HG02798 (cell line): ENCODE measurements around the gene CHCHD6.
A peak's percentile ranks its signal among the peaks of the same experiment; 100 is the strongest.

ENCODE experiments used
- ATAC-seq: cut with Tn5 transposase; IDR thresholded peaks from one replicate; pipeline ENCODE4 v1.9.1; 2021; ENCODE audit warnings: mild to moderate bottlenecking; ENCODE audit not compliant: unreplicated experiment, poor library complexity

Gene CHCHD6

DNA sequence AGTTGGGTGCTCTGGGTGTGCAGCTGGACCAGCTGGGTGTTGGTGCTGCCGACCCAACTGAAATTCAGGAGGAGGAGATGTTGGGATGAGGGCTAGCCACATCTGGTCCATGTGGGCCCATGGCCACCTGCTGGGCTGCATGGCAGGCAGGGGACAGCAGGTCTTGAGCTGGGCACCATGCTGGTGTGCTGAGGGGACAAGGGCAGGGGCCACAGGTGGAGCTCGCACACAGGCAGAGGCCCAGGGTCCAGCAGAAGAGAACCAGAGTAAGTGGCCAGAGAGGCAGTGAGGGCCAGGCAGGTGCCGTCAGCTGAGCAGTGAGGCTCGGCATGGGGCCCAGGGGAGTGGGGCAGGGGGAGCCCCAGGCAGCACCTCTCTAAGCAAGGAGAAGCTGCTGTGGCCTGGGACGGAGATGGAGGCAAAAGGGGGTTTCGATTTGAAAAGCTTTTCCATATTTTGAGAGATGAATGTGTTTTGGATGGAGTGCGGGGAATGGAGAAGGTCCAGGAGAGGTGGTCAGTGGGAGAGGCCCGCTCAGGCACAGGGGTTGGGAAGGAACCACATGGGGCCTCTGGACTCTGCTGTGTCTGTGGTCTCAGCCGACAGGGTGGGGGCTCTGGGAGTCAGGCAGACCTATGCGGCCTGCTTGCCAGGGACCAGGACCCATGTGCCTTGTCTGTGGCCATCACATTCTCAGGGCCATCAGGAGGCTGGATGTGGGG is 248.4 kb downstream of the CHCHD6 start:
- ATAC-seq, result no peak

DNA sequence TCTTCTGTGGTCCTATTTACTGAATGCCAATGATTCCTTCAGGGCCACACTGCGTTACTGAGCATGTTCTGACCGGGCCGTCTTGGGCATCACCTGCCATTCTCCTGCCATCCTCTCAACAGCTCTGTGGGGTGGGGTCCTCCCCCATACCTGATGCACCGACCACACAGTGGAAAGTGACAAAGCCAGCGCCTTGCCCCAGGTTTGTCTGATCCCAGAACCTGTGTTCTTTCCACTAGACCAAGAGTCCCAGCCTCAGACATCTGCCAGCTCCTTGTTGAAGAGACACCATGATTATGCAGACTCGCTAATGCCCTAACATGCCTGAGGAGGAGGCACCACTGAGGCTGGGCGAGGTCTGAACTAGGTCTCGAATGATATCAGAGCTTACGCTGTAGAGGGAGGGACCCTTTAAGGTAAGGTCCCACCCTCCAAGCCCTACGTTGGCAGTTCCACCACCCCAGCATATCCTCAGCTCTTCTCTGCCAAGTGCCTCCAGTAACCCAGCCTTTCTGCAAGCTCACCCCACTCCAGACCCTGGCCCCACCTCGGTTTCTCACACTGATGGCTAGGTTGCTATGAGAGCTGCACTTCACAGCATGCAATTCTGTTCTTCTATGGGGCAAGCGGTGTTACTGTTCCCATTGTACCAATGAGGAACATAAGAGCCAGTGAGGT is 249.1 kb downstream of the CHCHD6 start:
- ATAC-seq, result no peak

DNA sequence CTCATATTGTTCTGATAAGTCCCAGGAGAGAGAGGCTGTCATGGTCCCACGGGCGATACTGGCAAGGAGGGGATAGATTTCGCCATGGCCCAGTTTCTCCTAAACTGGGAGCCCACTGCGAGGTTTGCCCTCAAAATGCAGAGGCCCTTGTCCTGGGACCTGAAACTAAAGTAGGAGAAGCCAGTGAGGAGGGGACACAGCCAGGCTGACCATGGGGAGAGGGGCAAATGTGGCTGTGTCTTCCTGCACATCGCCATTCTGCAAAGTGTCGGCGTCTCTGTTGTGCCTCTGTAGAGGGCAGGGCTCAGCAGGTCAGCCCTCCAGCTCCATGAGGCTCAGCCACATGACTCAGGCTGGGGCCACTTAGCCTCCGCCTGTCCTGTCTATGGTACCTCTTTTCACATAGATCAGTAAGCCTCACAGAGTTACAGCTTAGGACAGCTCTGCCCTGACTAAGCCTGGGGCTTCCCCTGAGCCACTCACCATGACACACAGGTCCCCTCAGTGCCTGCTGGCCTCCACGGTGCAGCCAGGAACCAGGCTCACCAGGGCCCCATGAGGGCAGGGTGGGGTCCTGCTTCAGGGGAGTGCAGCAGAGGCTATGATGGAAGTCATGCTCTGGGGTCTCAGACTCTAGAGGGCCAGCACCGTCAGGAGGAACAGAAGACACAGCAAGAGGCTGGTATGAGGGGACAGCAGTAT is 250.3 kb downstream of the CHCHD6 start:
- peak; percentile 73 for ATAC-seq

DNA sequence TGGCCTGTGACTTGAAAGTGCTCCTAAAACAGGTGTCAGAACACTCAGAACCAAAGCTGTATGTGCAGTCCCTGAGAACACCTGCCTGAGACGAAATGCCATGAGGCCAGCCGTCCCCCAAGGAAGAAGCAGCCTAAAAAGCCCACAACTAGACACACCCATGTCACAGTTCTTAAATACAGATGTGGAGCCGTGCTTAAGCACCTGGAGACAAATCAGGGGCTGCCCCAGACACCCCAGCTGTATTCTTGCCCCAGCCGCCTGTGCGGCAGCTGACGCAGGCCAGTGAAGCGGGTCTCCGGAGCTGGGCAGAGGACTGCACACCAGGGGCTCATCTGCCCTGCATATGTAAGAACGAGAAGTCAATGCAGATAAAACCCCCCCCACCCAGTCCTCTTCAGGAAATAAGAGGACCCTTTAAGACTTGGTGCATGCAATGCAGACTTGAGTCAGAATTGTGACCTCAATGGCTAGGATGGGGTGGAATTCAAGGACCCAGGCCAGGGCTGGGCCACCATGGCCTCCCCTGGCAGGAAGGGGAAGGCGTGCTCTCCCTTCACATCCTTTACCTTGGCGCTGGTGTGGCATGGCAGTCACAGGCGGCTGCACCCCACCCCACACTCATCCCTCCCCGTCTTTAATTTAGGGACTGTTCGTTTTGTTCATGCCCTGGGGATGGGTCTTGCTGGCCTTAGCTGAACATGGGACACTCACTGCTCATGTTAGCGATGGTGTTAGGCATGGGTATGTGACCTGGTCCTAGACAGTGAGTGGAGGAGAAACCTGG is 251.2 kb downstream of the CHCHD6 start:
- peak; percentile 74 for ATAC-seq

DNA sequence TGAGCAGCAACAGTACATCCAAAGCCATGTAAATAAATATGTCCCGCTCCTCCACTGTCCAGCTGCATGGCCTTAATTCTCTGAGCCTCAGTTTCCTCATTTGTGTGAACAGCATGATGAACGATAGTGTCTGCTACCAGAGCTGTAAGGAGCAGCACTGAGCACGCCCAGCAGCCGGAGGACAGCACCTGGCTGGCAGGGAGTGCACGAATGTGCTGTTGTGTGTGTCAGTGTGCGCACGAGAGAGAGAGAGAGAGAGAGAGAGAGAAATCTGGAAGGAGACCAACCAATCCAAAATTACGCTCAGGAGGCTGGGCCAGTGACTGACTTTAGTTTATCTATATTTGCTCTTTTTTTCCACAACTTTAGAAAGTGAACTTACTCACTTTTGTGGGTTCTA is 252.3 kb downstream of the CHCHD6 start:
- ATAC-seq, result no peak

DNA sequence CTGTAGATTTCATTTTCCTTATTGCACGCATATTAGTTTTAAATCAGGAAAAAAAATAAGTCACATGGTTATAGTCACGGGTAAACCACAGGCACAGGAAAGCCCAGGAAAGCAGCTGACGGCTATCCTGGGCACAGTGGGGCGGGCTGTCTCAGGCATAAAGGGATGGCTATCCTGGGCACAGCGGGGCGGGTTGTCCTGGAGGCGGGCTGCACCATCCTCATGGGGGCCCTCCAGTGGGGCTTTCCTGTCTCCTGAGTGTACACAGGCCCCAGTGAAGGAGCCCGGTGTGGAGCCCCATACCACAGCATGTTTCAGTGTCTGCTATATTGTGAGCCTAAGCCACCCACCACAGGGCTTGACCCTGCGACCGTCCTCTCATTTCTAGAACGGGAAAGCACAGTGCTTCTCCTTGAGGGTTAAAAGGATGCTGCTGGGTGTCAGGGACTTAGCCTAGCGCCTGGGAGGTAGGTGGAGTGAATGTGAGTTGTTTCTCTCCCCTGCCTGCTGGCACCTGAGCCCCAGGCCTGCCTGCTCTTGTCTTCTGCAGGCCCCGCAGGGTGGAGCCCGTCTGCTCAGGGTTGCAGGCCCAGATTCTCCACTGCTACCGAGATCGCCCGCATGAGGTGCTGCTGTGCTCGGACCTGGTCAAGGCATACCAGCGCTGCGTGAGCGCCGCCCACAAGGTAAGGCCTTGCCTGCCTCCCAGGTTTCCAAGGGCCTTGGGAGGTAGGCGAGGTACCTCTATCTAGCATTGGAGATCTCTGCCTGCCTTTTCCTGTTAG is 253.0 kb downstream of the CHCHD6 start:
- ATAC-seq, result no peak

DNA sequence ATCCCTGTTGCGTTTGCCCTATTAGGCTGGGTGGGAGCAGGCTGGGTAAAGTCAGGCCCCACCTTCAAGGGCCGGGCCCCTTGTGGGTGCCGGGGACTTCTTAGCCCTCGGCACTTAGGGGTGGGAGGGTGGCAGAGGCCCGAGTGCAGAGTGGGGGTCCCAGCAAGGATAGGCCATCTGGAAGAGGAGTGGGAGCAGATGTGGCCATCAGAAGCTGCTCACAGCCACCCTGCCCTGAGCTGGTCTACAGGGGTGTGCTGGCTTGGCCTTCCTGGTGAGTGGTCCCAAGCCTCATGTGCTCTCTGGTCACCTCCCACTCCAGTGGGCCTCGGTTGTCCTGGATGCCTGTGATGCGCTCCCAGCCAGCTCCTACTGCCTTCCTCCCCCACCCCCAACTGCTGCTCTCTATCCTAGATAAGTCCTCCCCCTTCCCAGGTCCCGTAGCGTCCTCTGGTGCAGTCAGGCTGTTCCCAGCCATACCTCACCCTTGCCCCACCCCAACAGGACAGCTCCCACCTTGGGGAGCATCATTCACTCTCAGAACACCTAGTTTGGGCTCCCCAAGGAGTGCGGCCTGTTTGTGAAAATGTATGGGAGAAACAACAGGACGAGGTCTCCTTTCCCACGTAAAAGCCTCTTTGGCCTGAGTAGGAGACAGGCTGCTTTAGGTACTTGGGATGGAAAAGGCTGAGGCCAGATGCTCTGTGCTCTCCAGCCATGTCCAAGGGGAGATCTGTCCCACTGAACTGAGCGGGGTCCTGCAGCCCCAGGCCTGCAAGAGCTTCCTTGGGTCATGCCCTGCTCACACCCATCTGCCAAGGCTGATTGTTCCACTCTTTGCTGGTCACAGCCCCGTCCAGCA is 254.0 kb downstream of the CHCHD6 start:
- ATAC-seq, result no peak

DNA sequence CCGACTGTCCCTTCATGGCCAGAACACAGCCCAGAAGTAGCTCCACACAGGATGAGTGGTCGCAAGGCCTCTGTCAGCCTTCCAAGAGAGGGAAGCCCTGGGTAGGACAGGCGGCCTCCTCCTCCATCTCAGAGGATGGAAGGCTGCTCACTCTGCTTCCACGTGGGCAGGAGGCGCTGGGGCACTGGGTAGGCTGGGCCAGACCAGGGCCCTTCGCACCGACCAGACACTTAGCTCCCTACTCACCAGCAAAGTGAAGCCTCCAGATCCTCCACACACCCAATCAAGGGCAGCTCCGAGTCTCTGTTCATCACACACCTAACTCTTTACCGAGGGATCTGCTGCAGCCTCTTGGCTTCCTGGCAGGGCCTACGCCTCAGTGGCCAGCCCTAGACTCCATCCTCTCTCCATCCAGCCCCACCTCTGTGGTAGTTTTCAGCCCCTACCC is 254.6 kb downstream of the CHCHD6 start:
- ATAC-seq, result no peak

DNA sequence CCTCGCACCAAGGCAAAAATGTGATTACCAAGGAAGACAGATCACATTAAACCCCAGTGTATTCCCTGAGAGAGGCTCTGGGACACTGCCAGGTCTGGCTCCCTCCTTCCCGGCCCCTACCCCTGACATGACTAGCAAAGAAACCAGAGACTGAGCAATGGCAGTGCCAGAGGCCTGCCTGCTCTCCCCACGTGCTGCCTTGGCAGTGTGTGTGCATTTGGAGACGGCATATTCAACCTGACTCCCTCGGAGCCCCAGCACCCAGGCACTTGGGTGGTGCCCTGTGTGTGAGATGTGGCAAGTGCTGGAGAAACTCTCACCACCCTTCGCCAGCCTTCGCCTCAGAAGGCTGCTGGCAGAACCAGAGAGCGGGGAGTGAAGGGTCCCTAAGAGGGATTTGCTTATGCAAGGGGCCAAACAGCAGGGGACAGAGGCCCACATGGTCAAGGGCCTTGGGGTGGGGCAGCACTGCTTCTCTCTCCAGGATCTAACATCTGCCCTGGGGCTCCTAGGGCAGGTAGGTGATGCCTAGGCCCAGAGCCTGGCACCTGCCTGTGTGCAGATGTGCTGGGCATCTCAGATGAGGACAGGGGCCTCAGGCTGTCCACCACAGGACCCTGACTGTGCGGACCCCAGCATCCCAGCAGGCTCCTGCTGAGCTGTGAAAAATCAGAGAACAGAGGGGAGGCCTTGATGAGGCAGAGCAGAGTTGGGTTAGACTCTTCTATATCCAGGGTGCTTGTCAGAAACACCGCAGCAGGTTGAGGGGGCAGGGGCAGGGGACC is 255.3 kb downstream of the CHCHD6 start:
- no peak for ATAC-seq

DNA sequence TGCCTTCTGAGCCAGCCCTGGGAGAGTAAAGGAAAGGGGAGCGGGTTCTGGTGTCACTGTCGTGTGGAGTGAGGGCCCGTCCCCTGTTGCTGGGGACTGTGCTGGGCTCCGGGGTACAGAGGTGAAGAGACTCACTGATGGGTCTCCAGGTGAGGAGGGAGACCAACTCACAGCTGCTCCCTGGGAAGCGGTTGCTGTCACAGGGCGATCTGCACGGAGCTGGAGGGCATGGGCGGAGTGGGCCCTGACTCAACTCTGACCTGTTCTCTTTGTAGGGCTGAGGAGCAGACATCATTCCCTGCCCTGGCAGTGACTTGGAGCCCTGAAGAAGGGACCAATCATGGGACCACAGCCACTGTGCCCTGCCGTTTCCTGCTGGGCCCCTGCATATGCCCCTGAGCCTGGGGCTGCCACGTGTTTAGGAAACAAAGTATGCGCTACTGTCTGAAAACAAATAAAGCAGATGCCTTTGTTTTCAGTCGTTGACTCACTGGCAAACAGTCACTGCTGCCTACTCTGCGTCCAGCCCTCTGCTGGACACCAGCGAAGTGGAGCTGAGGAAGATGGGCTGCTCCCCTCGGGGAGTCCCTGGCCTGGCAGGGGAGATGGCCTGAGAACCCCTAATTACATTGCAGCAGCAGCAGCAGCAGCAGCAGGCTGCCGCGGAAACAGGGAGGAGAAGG is 256.0 kb downstream of the CHCHD6 start:
- ATAC-seq, result no peak

DNA sequence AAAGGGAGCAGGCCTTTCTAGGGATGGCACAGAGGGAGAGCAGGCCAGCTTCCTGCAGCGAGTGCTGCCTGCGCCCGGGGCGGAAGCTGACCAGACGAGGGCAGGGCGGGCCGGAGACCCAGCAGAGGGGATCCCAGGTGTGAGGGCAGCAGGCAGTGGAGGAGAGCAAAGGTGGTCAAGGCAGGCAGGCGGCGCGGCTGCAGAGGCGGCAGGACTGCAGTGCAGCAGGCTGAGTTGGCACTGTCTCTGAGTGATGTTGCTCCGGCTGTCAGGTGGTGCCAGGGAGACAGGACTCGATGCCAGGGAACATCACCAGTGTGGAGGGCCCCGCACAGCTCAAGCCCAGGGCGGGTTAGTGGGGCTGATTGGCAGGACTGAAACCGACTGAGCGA is 256.6 kb downstream of the CHCHD6 start:
- no peak for ATAC-seq

DNA sequence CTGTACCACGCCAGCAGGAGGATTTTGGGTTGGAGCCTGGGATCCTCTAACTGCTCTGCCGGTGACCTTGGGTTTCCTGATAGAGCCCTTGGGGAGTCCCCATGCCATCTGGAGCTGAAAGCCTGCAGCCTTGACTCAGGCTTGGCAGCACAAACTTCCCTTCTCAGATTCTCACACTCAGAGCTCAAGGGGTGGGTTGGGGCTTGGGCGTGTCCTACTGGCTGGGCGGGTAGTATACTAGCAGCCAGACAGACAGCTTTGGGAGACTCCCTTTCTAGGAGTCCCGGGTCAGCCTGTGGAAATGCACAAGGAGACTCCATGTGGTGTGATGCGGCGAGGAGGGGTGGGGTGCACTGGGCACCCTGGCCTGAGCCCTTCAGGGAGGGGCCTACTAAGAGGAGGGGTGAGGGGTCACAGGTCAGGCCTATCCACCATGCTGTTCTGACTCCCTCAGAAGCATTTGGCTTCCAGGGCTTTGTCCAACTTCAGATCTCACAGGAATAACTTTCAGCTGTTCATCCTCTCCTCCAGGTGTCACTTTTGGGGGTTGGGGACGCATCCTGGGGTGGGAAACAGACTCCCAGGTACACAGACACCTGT is 257.3 kb downstream of the CHCHD6 start:
- peak; percentile 67 for ATAC-seq

DNA sequence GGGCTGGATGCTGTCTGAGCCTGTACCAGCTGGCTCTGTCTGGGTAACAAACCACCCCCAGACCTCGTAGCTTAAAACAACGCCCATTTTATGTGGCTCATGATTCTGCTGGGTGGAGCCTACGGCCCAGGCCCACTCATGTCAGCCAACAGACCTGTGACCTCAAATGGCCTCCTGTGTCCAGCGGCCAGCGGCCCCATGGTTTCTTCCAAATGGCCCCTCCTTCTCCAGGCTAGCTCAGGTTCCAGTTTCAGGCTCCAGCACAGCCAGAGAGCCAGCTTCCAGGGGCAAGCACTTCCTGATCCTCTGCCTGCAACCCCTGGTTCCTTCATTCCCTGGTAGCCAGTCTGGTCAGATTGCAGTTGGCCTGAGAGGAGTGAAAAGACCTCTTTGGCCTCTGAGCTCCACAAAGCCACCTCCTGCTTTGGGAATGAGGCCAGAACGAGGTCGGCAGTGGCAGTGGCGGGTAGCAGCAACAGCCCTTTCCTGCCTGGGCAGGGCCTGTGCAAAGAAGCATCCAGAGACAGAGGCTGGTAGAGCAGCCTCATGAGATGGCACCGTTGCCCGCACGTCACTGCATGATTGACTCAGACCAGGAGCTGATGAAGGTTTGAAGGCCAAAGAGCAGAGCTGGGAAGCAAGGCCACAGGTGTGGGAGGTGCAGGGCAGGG is 257.9 kb downstream of the CHCHD6 start:
- ATAC-seq, result no peak

DNA sequence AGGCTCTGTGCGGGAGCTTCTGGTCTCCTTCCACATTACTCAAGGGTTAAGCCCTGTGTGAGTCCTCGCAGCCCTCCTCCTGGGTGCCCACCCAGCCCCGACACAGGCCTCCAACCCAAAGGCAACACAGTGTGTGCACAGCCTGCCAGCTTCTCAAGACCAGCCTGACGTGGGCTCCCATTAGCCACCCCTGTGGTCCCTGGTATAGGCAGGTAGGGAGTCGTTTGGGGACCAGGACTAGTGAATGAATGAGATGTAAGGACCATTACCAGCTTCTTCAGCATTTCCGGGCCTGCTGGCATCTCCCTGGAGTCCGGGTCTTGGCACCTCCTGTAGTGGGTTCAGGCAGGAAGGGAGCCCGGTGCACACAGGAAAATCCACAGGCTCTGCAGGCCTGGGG is 258.7 kb downstream of the CHCHD6 start:
- ATAC-seq, result no peak

DNA sequence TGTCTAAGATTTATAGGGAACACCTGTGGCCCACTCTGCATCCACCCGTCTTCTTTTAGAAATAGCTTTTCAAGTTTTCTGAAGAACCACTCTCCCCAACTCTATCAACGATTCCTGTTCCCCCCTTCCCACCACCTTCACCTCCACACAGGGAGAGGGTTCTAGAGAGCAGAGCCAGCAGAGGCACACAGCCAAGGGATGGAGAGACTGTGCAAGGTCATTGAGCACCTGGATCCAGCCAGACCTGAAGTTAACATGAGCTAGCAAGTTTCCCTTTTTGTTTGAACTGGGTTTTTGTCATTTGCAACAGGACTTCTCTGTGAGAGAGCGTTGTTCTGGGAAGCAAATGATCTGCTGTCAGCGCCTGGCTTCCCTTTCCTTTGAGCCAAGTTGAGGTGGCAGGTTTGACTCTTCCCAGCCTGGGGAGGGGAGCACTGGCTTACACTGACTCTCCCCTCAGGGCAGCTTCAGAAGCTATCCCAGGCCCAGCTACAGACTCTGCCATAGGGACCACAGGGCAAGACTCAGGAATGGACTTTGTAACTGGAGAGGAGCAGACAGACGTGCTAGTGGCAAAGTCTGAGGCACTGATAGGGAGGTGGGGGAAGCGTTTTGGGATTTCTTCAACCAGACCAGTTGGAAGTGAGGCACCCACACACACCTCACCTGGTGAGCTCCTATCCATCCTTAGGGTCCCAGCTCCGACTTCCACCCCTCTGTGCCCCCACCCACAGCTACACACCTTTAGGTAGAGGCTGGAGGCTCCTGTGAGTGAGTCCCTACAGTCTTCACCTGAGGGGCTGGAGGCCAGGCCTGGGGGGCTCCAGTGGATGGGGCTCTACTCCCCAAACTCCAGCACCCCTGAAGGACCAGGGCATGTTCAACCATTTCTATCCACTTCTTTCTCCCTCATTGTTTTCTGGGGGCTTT is 259.5 kb downstream of the CHCHD6 start:
- ATAC-seq, result no peak

DNA sequence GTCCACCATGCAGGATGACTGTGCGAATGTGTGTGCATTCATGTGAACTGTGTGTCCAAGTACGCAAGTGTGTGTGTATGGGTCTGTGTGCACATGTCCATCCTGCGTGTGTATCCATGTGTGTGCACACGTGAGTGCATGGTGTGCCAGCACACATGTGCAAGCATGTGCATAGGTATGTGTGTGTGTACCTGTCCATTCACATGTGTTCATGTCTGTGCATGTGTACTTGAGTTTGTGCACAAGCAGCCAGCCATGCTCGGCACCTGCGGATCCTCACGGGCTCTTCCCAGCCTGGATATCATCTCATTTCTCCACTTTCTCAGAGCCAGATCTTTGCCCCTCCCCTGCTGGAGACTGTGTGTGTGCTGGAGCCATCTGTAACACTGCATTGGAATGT is 260.2 kb downstream of the CHCHD6 start:
- ATAC-seq, result no peak
